NCI-H1436 (cell line): Measurements from ENCODE around the gene ZXDC.

Experiments used
- DNase-seq: peaks from one replicate; lab custom pipeline; 2025; lab: John Stamatoyannopoulos, UW

Gene ZXDC, protein sequence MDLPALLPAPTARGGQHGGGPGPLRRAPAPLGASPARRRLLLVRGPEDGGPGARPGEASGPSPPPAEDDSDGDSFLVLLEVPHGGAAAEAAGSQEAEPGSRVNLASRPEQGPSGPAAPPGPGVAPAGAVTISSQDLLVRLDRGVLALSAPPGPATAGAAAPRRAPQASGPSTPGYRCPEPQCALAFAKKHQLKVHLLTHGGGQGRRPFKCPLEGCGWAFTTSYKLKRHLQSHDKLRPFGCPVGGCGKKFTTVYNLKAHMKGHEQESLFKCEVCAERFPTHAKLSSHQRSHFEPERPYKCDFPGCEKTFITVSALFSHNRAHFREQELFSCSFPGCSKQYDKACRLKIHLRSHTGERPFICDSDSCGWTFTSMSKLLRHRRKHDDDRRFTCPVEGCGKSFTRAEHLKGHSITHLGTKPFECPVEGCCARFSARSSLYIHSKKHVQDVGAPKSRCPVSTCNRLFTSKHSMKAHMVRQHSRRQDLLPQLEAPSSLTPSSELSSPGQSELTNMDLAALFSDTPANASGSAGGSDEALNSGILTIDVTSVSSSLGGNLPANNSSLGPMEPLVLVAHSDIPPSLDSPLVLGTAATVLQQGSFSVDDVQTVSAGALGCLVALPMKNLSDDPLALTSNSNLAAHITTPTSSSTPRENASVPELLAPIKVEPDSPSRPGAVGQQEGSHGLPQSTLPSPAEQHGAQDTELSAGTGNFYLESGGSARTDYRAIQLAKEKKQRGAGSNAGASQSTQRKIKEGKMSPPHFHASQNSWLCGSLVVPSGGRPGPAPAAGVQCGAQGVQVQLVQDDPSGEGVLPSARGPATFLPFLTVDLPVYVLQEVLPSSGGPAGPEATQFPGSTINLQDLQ

GRCh38 chr3:126475413-126476114 is at the start of gene ZXDC:
Gene ZXDC, minus strand, starts transcription at chr3:126475891. Its CDS starts 26 bp downstream, at chr3:126475865.
- peak; percentile 91 for DNase-seq

- no peak for DNase-seq
Measured at GRCh38 chr3:126525091-126525852, 49.6 kb upstream of the ZXDC start.

GRCh38 chr3:126524429-126524988 is 48.8 kb upstream of the ZXDC start:
- no peak for DNase-seq

DNA sequence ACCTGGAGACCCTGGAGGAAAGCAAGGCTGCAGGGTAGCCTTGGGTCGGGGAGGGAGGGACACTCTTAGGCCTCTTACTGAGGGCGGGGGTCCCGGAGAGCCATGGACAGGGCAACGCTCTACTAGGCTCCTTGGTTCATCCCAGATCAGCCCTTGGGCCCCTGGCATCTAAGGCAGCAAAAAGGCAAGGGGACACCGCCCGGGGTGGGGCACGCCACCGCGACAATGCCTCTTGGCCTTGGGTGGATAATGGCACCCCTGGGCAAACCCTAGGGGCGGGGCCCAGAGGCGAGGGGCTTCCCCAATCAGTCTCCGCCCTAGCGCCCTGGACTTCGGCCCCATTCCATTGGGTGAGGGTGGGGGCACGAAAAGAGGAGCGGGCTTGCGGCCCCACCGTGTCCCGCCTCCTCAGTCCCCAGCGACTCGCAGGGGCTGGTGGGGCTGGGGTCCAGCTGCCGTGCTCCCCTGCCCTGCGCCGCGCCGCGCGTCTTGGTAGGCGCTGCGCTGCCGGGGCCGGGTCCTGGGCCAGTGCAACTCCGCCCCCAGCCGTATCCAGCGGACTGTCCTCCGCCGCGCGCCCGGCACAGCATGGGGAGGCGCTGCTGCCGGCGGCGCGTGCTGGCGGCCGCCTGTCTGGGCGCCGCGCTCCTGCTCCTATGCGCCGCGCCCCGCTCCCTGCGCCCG is 48.2 kb upstream of the ZXDC start, which contains the start of gene CHST13:
Gene CHST13, plus strand, starts transcription at position 411 of the 684 bp plus-strand sequence. Its CDS starts 178 bp downstream, at position 589.
- DNase-seq = peak; percentile 49

DNA sequence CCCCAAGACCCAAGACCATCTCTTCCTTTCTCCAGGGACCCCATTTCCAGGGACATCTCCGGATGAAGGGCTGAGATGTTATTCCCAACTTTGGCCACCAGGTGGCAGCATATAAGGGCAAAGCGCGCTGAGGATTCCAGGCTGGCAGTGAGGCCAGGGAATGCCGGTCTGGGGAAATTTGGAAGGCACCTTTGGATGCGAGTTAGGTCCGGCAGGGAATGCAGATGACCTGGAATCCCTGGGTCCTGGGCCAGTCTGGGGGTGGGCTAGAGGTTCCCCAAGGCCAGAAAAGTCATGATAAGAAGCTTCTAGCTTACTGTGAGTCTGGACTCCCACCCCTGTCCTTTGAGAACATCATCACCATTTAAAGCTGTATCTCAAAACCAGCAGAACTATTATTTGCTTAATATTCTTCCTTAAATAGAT is 46.7 kb upstream of the ZXDC start:
- peak; percentile 30 for DNase-seq

- DNase-seq = no peak
Measured at GRCh38 chr3:126521122-126521891, 45.6 kb upstream of the ZXDC start.

GRCh38 chr3:126519506-126520455 is 44.1 kb upstream of the ZXDC start:
- DNase-seq = no peak

GRCh38 chr3:126518779-126519177 is 43.1 kb upstream of the ZXDC start:
- no peak for DNase-seq

GRCh38 chr3:126517986-126518778 is 42.5 kb upstream of the ZXDC start:
- DNase-seq = no peak

- DNase-seq = no peak
Measured at GRCh38 chr3:126517291-126517951, 41.7 kb upstream of the ZXDC start, which contains the start of gene UROC1. Gene UROC1, minus strand, starts transcription at chr3:126517773. Its CDS starts 54 bp downstream, at chr3:126517719.

DNA sequence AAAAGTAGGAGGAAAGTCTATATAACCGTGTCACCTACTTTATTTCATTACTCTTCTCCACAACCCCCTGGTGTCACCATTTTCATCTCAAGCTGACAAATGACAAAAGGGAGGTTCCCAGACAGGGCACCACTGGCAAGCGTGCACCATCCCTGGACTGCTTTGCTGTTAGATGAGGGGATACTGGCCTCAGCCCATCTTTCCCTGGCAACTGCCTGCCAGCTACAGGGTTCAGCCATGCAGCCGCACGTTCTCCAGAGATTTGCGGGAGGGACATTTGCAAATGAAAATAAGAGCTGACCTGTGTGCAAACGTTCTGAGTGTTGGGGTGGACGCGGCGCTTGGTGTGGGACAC is 41.2 kb upstream of the ZXDC start:
- DNase-seq = no peak

- DNase-seq = no peak
Measured at GRCh38 chr3:126516152-126516935, 40.7 kb upstream of the ZXDC start.

- DNase-seq = no peak
Measured at GRCh38 chr3:126515066-126515706, 39.5 kb upstream of the ZXDC start.

DNA sequence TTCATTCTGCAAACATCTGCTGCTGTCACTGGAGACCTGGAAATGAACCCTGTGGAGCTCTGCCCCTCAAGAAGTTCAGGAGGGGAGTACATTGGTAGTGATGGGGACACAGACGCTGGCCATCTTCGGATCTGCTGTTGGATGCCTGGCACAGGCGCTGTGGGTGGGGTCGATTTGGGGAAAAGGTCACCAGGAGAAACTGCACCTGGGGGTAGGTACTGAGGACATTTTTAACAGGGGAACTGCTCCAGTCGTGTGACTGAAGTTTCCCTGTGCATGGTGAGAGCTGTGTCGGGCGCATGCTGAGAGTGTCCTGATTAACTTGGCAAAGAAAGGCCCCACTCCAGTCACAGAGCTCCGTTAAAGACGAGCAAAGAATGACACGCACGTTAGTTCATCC is 38.5 kb upstream of the ZXDC start:
- no peak for DNase-seq

- DNase-seq = no peak
Measured at GRCh38 chr3:126512916-126513650, 37.4 kb upstream of the ZXDC start.
